CD4-positive, alpha-beta T cell treated with Interleukin-6 for 4 hours (primary cell): ENCODE results near the gene ZNF33A.
"Not testable (repeated sequence)": the region's sequence is repeated elsewhere in the genome, so short reads cannot be mapped to it uniquely, and the experiment has no call there.

ENCODE experiments used
- DNase-seq: peaks from one replicate; pipeline ENCODE4 v3.0.0-alpha.2; 2020; ENCODE audit warnings: mixed read lengths

ZNF33A gene

GRCh38 chr10:38047666-38048065 is 37.2 kb downstream of the ZNF33A start:
- DNase-seq: no peak

- no peak for DNase-seq
These were observed 39.7 kb downstream of the ZNF33A start for GRCh38 chr10:38050212-38050611.

GRCh38 chr10:38054361-38054797 is 43.9 kb downstream of the ZNF33A start:
- no peak for DNase-seq

DNA sequence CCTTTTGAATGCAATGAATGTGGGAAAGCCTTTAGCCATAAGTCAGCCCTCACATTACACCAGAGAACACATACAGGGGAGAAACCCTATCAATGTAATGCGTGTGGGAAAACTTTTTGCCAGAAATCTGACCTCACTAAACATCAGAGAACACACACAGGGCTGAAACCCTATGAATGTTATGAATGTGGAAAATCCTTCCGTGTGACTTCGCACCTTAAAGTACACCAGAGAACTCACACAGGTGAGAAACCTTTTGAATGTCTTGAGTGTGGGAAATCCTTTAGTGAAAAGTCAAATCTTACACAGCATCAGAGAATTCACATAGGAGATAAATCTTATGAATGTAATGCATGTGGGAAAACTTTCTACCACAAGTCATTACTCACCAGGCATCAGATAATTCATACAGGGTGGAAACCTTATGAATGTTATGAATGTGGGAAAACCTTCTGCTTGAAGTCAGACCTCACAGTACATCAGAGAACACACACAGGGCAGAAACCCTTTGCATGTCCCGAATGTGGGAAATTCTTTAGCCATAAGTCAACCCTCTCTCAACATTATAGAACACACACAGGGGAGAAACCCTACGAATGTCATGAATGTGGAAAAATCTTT is 44.9 kb downstream of the ZNF33A start:
- not testable (repeated sequence) for DNase-seq

- not testable (repeated sequence) for DNase-seq
These were observed 59.2 kb downstream of the ZNF33A start for GRCh38 chr10:38069663-38070062.

- no peak for DNase-seq
These were observed 60.0 kb downstream of the ZNF33A start for GRCh38 chr10:38070501-38070900.

DNA sequence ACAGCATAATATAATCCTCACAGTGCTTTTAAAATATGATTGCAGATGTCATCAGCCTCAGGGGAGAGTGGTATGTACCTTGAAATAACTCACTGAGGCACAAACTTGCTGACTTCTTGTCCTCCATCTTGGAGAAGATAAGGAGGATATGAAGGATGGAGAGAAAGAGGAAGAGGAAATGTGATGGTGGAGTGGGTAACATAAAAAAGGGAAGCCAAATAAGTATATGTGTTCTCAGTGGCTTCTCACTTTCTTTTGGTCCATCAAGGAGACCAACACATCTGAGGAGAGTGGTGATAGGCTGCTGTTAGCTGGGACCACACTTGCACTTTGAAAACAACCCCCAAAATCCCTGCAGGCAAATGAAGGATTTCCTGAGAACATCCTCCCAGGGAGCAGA is 62.1 kb downstream of the ZNF33A start:
- DNase-seq: no peak

DNA sequence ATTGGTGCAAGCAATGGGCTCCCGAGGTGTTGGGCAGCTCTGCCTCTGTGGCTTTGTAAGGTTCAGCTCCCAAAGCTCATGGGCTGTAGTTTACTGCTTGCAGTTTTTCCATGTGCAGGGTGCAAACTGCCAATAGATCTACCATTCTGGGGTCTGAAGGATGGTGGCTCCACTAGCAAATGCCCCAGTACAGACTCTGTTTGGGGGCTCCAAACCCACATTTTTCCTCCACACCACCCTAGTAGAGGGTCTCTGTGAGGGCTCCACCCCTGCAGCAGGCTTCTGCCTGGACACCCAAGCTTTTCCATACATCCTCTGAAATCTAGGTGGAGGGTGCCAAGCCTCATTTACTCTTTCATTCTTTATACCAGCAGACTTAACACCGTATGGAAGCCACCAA is 66.2 kb downstream of the ZNF33A start:
- DNase-seq: no peak

- DNase-seq: not testable (repeated sequence)
These were observed 82.8 kb downstream of the ZNF33A start for GRCh38 chr10:38093318-38093717.

DNA sequence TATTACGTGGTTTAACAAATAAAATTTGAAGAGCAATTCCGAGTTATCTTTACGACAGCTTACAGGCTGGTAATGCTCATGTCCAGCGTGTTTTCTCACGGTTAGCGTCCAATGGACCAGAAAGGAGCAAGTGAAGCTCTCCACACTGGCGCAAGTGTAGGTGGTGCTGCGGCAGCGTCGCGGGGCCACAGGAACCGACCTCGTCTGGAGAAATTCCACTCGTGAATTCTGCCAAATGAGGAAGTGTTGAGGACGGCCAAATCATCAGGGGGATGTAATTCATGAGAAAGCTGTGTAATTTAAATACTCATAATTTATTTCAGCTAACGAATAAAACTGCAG is 83.3 kb downstream of the ZNF33A start:
- DNase-seq: no peak

GRCh38 chr10:38094158-38094926 is 83.9 kb downstream of the ZNF33A start, which contains the start of gene ZNF37A:
ZNF37A (plus strand) TSS chr10:38094337; CDS start chr10:38096618, 2,281 bp downstream.
- peak; percentile 93 for DNase-seq

- peak; percentile 2 for DNase-seq
These were observed 84.6 kb downstream of the ZNF33A start for GRCh38 chr10:38094927-38095574.

DNA sequence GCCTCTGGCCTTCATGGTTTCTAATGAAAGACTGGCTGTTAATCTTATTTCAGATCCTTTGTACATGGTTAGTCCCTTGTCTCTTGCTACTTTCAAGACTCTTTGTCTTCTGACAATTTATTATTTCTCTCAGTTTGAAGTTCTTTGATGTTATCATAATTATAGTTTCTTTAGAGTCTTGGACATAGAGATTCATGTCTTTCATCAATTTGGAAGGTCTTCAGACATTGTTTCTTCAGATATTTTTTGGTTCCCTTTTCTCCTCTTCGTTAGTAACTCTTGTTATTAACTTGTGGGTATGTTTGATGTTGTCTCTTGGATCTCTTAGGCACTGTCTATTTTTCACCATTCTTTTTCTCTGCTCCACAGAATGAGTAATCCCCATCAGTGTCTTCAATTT is 92.4 kb downstream of the ZNF33A start:
- DNase-seq: no peak

DNA sequence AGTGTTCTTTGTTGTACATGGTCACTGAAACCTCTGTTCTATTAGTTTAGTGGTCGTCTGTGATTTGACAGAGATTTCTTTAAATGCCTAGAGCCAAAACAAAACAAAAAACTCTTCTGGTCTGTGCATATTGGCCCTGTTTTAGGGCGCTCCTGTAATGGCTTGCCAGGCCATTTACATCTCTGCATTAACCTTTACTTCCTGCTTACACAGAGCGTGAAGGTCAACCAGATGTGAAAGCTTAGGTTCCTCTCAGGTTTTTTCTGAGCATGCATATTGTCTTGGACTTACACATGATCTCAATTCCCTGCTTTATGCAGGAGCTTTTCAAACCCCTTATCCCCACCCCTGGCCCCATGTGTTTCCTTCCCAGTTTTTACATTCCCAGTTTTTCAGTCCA is 93.3 kb downstream of the ZNF33A start:
- no peak for DNase-seq

DNA sequence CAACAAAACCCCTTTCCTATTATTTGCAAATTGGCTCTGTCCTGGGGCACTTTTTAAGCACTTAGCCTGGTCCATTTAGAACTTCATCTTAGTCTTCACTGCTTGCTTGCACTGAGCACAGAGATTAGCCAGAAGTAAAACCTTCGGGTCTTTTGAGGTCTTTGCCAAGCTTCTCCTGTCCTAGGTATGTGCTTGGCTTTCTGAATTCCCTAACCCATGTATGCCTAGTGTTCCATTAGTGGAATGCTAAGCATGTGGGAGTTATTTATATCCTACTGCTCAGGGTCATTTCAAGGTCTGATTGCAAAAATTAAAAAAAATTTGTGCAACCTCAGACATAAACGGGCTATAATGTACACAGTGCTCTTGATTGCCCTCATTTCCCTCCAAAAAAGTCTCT is 101.7 kb downstream of the ZNF33A start:
- no peak for DNase-seq
